Measurements from ENCODE around the gene PAWR. TPM values are rescaled to one million over a fixed set of nuclear protein-coding genes. Genes with fewer than 3 reads are reported as not detected.
A peak's percentile ranks its signal among the peaks of the same experiment; 100 is the strongest.

The PAWR gene
- total and polyA plus RNA-seq, 10 of the 15 experiments (the other 5 are each of a cell fraction or from before 2014, with no cell fraction given), result 8.1 to 70.6 (median 24.2) TPM

DNA sequence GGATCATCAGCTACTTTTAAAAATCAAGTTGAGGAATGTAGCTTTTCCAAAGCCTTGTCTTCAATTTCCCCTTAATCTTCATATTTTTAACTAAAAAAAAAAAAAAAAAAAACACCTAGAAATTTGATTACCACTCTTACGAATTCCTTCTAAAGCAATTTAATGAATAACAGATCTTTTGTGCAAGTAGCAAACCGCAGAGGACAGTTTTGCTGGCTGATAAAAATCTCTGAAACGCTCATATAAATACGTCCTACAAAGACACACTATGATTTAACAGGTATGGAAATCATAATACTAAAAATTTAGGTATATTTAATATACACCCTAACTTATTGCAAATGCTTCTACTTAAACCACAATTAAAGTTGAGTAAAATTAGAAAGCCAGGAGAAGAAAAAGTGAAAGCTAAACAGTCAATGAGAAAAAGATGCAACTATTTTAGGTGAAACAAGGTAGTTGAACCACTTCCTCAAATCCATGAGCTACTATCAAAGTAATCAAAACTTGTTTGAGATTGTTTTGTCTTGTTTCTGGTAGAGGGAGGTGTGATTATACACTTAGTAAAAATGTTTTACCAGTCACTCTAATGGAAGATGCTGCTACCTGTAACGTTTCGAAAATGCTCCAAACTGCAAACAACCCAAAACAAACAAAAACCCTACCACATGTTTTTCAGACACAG, 2.2 kb downstream of the PAWR start (continued):
- peak; percentile 68; the same call in 1 of the 2 replicates for TF ChIP-seq MEF2A (IDR thresholded peaks at IDR 0.05; ENCODE audit: insufficient read depth, low read depth, low read length)
- TF ChIP-seq CUX1 (IDR thresholded peaks at IDR 0.05; ENCODE audit: insufficient replicate concordance, low read depth, low read length), result no peak
- no peak for TF ChIP-seq ZSCAN29 (IDR thresholded peaks at IDR 0.05)
- TF ChIP-seq, protein P1, sequence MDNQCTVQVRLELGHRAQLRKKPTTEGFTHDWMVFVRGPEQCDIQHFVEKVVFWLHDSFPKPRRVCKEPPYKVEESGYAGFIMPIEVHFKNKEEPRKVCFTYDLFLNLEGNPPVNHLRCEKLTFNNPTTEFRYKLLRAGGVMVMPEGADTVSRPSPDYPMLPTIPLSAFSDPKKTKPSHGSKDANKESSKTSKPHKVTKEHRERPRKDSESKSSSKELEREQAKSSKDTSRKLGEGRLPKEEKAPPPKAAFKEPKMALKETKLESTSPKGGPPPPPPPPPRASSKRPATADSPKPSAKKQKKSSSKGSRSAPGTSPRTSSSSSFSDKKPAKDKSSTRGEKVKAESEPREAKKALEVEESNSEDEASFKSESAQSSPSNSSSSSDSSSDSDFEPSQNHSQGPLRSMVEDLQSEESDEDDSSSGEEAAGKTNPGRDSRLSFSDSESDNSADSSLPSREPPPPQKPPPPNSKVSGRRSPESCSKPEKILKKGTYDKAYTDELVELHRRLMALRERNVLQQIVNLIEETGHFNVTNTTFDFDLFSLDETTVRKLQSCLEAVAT (IDR thresholded peaks at IDR 0.05), result 0 out of 2 replicates have a peak, but pooled peaks have one; percentile 6
